Measurements from ENCODE around the gene ASIC2. TPM values are rescaled to one million over a fixed set of nuclear protein-coding genes. Genes with fewer than 3 reads are reported as not detected.

Gene ASIC2
- total and polyA plus RNA-seq, 3 experiments from 2014 or later, result not detected

DNA sequence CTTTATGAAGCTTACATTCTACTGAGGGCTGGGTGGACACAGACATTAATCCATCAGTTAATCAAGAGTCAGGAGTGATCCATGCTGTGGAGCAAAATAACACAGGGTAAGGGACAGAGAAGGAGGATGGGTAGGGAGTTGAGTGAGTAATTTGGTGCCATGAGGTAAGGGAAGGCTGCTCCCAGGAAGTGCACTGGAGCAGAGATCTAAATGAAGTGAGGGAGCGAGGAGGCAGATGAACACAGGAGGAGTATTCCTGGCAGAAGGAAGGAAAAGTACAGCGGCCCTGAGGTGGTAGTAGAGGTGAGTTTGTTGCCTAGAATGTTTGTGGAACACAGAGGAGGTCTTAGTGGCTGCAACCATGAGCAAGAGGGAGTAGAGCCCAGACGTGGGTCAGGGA is 34.8 kb downstream of the ASIC2 start:
- Histone ChIP-seq H3K9me3 (ENCODE audit: low read length) (no peaks in the 10 kb centered on the region), H3K27ac (ENCODE audit: low read depth, low read length) (no peak overlapping the region), H3K27me3 (ENCODE audit: insufficient read depth, low read length, poor library complexity, severe bottlenecking) (no peaks in the 10 kb centered on the region), H3K4me1 (ENCODE audit: insufficient read depth, low read length) (no peaks in the 10 kb centered on the region), H3K4me3 (ENCODE audit: low read length) (no peak overlapping the region), H3K36me3 (ENCODE audit: insufficient read depth, low read length) (no peaks in the 10 kb centered on the region)
- no peak for DNase-seq
- Mint-ChIP-seq H3K4me1 (no peaks in the 10 kb centered on the region), H3K27me3 (peaks cover 8 to 34% of the 10 kb centered on the region in 2 donors), H3K36me3 (no peaks in the 10 kb centered on the region), H3K27ac (no peak overlapping the region), H3K4me3 (no peak overlapping the region), H3K9me3 (no peaks in the 10 kb centered on the region)
- ChIA-PET CTCF (interaction anchor here (0.7 kb wide), 1 partner anchor 11 kb away, joined by 3 read pairs; no protein-coding TSS in a partner anchor), POLR2A (no interaction called here)

DNA sequence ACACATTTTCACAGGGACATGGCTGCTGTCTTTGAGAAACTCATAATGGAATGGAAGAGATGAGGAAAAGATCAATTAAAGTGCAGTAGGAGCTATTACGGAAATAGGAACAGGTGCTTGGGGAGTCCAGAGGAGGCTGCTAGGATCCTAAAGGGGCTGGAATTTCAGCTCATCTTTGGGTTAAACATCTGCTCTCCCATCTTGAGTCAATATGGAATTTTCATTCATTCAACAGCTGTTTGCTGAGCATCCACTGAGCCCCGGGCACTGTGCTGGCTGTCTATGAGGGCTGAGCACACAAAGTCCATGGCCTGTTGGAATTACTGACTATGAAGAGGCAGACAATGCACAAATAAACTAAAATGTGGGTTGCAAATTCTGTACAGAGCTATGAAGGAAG is 47.9 kb downstream of the ASIC2 start:
- ChIA-PET POLR2A (no interaction called here), CTCF (no interaction called here)
- H3K4me1 Mint-ChIP-seq, result no peaks in the 10 kb centered on the region

DNA sequence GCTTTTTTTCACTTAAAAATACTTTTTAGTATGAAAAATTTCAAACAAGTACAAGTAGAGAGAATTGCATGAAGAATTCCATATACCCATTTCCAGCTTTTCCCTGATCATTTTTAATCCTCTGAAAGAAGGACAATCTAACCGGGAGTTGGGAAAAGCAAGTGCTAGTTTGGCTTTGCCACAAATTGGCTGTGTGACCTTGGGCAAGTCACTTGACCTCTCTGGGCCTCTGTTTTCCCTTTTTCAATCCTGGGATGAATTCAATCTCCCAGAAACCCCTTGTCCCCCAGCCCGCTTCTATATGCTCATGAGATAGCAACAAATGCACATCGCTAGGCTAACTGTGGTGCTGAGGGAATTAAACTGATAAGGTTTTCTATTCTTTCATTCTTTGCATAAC is 49.4 kb downstream of the ASIC2 start:
- H3K27me3 ChIP-seq (ENCODE audit: insufficient read depth, low read length, poor library complexity, severe bottlenecking), result no peaks in the 10 kb centered on the region
- H3K27ac ChIP-seq (ENCODE audit: low read depth, low read length), result no peak overlapping the region
- Mint-ChIP-seq H3K9me3 (no peaks in the 10 kb centered on the region), H3K27ac (no peak overlapping the region), H3K4me1 (no peaks in the 10 kb centered on the region), H3K4me3 (no peak overlapping the region), H3K27me3 (peaks cover 6 to 21% of the 10 kb centered on the region in 2 donors), H3K36me3 (no peaks in the 10 kb centered on the region)
- H3K36me3 ChIP-seq (ENCODE audit: insufficient read depth, low read length), result no peaks in the 10 kb centered on the region
- DNase-seq, result no peak
- H3K4me3 ChIP-seq (ENCODE audit: low read length), result no peak overlapping the region
- no peaks in the 10 kb centered on the region for H3K9me3 ChIP-seq (ENCODE audit: low read length)
- no peaks in the 10 kb centered on the region for H3K4me1 ChIP-seq (ENCODE audit: insufficient read depth, low read length)
- CTCF ChIA-PET, result no interaction called here
- POLR2A ChIA-PET, result no interaction called here

More for the DNA sequence above, 47.9 kb downstream of the ASIC2 start:
- H3K4me1 ChIP-seq (ENCODE audit: insufficient read depth, low read length), result no peaks in the 10 kb centered on the region
- Mint-ChIP-seq H3K36me3 (no peaks in the 10 kb centered on the region), H3K27ac (no peak overlapping the region), H3K4me3 (no peak overlapping the region), H3K9me3 (no peaks in the 10 kb centered on the region), H3K27me3 (peaks cover 10 to 11% of the 10 kb centered on the region in 2 donors)
- H3K9me3 ChIP-seq (ENCODE audit: low read length), result no peaks in the 10 kb centered on the region
- no peaks in the 10 kb centered on the region for H3K36me3 ChIP-seq (ENCODE audit: insufficient read depth, low read length)
- no peaks in the 10 kb centered on the region for H3K27me3 ChIP-seq (ENCODE audit: insufficient read depth, low read length, poor library complexity, severe bottlenecking)
- no peak overlapping the region for H3K27ac ChIP-seq (ENCODE audit: low read depth, low read length)
- H3K4me3 ChIP-seq (ENCODE audit: low read length), result no peak overlapping the region
- no peak for DNase-seq

DNA sequence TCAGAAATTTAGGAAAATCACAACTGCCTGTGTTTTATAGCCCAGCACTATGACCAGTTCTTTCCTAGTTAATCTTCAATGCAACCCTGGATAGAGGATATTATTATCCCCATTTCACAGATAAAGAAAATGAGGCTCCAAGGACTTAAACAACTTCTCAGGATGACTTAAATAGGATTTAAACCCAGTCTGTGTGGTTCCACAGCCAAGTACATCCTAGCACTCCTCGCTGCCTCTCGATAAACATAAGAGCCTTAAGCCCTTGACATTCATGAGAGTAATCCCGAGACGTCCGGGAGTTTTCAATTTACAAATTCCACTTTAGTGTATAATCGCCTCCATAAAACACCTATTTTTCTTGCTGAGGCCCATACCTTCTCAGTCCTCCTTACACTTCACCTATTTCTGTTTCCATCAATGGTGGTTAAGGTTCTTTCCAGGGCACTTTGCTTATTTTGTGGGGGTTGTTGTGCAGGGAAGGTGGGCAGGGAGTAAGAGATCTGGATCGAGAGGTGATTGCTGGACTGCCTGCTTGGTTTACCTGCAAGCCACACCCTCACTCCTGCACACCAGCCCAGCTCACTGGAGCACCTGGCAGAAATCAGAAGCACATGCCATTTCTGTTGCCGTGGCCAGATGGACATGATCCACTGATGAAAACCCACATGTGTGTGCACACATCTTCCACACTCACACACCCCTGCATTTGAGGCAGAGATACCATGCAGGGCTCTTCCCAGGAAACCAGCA is 50.5 kb downstream of the ASIC2 start:
- CTCF ChIA-PET, result no interaction called here
- Histone ChIP-seq H3K9me3 (ENCODE audit: low read length) (no peaks in the 10 kb centered on the region), H3K4me1 (ENCODE audit: insufficient read depth, low read length) (no peaks in the 10 kb centered on the region), H3K4me3 (ENCODE audit: low read length) (no peak overlapping the region), H3K27me3 (ENCODE audit: insufficient read depth, low read length, poor library complexity, severe bottlenecking) (no peaks in the 10 kb centered on the region), H3K27ac (ENCODE audit: low read depth, low read length) (no peak overlapping the region), H3K36me3 (ENCODE audit: insufficient read depth, low read length) (no peaks in the 10 kb centered on the region)
- Mint-ChIP-seq H3K27me3 (peaks cover 6 to 29% of the 10 kb centered on the region in 2 donors), H3K4me1 (no peaks in the 10 kb centered on the region), H3K27ac (no peak overlapping the region), H3K9me3 (no peaks in the 10 kb centered on the region), H3K4me3 (no peak overlapping the region), H3K36me3 (no peaks in the 10 kb centered on the region)
- DNase-seq, result no peak
- POLR2A ChIA-PET, result no interaction called here

DNA sequence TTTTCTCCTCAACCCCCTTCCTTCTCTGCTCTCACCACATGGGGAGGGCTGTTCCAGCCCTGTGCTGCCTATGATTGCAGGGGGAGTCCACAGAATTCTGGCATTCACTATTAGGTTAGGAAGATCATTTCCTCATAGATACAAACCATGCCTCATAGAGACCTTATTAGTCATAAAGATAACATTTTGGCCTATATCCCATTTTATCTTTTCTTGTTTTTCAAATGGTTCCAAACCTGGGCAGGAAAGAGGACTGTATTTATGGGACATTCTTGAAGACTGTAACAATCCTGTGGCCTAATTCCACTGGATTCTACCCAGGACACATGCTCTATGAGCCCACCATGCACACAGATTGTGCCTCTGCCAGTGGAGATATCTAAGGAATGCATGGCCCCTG is 51.7 kb downstream of the ASIC2 start:
- Mint-ChIP-seq H3K4me3 (no peak overlapping the region), H3K36me3 (no peaks in the 10 kb centered on the region), H3K27me3 (peaks cover 4 to 37% of the 10 kb centered on the region in 2 donors), H3K4me1 (no peaks in the 10 kb centered on the region), H3K27ac (no peak overlapping the region), H3K9me3 (no peaks in the 10 kb centered on the region)
- CTCF ChIA-PET, result no interaction called here
- no peaks in the 10 kb centered on the region for H3K4me1 ChIP-seq (ENCODE audit: insufficient read depth, low read length)
- H3K4me3 ChIP-seq (ENCODE audit: low read length), result no peak overlapping the region
- H3K27ac ChIP-seq (ENCODE audit: low read depth, low read length), result no peak overlapping the region
- POLR2A ChIA-PET, result no interaction called here
- no peaks in the 10 kb centered on the region for H3K27me3 ChIP-seq (ENCODE audit: insufficient read depth, low read length, poor library complexity, severe bottlenecking)
- no peak for DNase-seq
- H3K9me3 ChIP-seq (ENCODE audit: low read length), result no peaks in the 10 kb centered on the region
- H3K36me3 ChIP-seq (ENCODE audit: insufficient read depth, low read length), result no peaks in the 10 kb centered on the region

DNA sequence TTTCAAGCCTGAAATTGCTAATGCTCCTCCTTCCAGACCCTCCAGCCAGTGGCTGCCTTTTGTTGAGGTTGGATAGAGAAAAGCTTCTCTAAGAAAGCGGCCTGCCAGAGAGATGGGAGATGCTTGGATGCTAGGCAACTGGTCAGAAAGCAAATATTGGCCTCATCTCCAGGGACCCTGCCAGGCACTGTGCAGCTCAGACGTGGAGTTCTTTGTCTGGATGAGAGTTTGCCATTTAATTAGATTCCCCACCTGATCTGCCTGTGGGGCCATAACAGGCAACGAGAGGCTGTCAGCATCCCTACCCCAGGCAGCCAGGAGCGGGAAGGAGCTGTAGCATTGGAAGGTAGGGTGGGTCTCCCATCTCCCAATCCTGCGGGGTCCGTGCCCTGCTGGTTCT is 52.7 kb downstream of the ASIC2 start:
- H3K4me1 Mint-ChIP-seq, result peaks cover 0 to 2% (median 0%) of the 10 kb centered on the region in 3 donors
- H3K9me3 Mint-ChIP-seq, result no peaks in the 10 kb centered on the region
- H3K36me3 Mint-ChIP-seq, result no peaks in the 10 kb centered on the region
- peaks cover 3 to 41% of the 10 kb centered on the region in 2 donors for H3K27me3 Mint-ChIP-seq
- no peaks in the 10 kb centered on the region for H3K36me3 ChIP-seq (ENCODE audit: insufficient read depth, low read length)
- H3K9me3 ChIP-seq (ENCODE audit: low read length), result no peaks in the 10 kb centered on the region
- no peak for DNase-seq
- H3K4me3 Mint-ChIP-seq, result no peak overlapping the region
- H3K4me3 ChIP-seq (ENCODE audit: low read length), result no peak overlapping the region
- CTCF ChIA-PET, result no interaction called here
- no peak overlapping the region for H3K27ac ChIP-seq (ENCODE audit: low read depth, low read length)
- H3K27me3 ChIP-seq (ENCODE audit: insufficient read depth, low read length, poor library complexity, severe bottlenecking), result no peaks in the 10 kb centered on the region
- no peak overlapping the region for H3K27ac Mint-ChIP-seq
- POLR2A ChIA-PET, result no interaction called here
- H3K4me1 ChIP-seq (ENCODE audit: insufficient read depth, low read length), result no peaks in the 10 kb centered on the region

DNA sequence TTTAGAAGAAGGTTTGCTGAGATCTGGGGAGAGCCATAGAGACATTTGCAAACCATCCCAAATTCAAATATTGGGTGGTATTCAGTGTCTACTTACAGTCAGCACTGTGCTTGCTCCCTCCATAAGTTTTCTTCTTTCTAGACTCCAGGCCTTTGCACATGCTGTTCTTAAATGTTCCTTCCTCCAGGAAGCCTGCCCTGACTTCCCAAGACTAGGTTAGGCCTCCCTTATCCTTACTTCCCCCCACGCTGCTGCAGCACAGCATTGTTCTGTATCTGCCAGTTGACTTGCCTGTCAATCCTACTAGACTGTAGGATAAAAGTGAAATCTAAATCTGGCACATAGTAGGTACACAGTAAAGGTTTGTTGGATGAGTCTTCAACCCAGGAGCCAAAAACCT is 53.4 kb downstream of the ASIC2 start:
- H3K4me3 ChIP-seq (ENCODE audit: low read length), result no peak overlapping the region
- Mint-ChIP-seq H3K27ac (no peak overlapping the region), H3K27me3 (peaks cover 3 to 44% of the 10 kb centered on the region in 2 donors), H3K9me3 (no peaks in the 10 kb centered on the region), H3K4me1 (peaks cover 3 to 5% (median 4%) of the 10 kb centered on the region in 3 donors), H3K4me3 (no peak overlapping the region), H3K36me3 (no peaks in the 10 kb centered on the region)
- no peak for DNase-seq
- H3K4me1 ChIP-seq (ENCODE audit: insufficient read depth, low read length), result no peaks in the 10 kb centered on the region
- H3K9me3 ChIP-seq (ENCODE audit: low read length), result no peaks in the 10 kb centered on the region
- H3K27me3 ChIP-seq (ENCODE audit: insufficient read depth, low read length, poor library complexity, severe bottlenecking), result no peaks in the 10 kb centered on the region
- ChIA-PET POLR2A (no interaction called here), CTCF (no interaction called here)
- H3K36me3 ChIP-seq (ENCODE audit: insufficient read depth, low read length), result no peaks in the 10 kb centered on the region
- no peak overlapping the region for H3K27ac ChIP-seq (ENCODE audit: low read depth, low read length)

DNA sequence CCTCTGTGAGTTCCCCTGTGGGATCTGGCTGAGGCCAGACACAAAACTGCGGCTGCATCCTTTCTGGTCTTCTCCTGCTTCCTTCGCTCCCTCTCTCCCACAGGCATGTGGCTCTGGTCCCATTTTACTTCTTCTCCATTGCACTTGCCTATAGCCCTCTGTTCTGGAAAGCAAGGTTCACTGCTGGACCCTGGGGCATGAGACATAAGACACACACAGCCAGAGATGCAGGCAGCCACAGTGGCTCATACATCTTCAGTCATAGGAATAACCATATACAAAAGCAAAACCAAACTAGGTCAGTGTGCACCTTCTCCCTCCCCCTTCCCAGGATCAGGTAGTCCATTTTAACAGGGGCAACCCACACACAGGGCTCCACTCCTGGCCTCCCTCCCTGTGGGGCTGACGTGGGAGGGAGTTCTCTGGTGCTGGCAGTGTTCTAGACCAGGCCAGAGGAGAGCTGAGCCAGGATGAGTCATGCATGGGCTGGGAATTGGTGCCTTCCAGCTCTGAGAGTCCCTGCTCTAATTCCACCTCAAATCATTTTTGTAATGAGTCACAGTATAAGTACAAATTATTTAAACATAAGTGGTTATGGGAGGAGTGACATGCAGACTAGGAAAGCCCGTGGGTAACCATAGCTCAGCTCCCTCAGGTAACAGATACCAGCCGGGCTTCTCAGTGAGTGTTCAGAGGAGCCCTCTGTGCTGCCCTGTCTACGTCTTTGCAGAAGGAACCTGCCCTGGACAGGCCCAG is 58.0 kb downstream of the ASIC2 start:
- H3K4me1 ChIP-seq (ENCODE audit: insufficient read depth, low read length), result no peaks in the 10 kb centered on the region
- no peaks in the 10 kb centered on the region for H3K36me3 ChIP-seq (ENCODE audit: insufficient read depth, low read length)
- H3K9me3 ChIP-seq (ENCODE audit: low read length), result no peaks in the 10 kb centered on the region
- ChIA-PET CTCF (no interaction called here), POLR2A (no interaction called here)
- H3K27ac Mint-ChIP-seq, result peak overlapping the region in 6 of 8 donors; percentile 17 to 94 (median 67)
- H3K9me3 Mint-ChIP-seq, result no peaks in the 10 kb centered on the region
- DNase-seq, result no peak
- no peaks in the 10 kb centered on the region for H3K27me3 ChIP-seq (ENCODE audit: insufficient read depth, low read length, poor library complexity, severe bottlenecking)
- no peak overlapping the region for H3K4me3 ChIP-seq (ENCODE audit: low read length)
- no peaks in the 10 kb centered on the region for H3K36me3 Mint-ChIP-seq
- peak overlapping the region in 2 of 7 donors; percentile 10 to 67 for H3K4me3 Mint-ChIP-seq
- H3K27ac ChIP-seq (ENCODE audit: low read depth, low read length), result no peak overlapping the region
- H3K4me1 Mint-ChIP-seq, result peaks cover 3 to 18% (median 16%) of the 10 kb centered on the region in 3 donors
- peaks cover 1 to 32% of the 10 kb centered on the region in 2 donors for H3K27me3 Mint-ChIP-seq

All from CD8-positive, alpha-beta memory T cell (primary cell).